NCI-H2107 treated with DMSO at 0.1 percent for 48 hours (cell line): Measurements from ENCODE around the gene HBS1L.

ENCODE experiments used
- DNase-seq: peaks from one replicate; lab custom pipeline; 2025; ENCODE audit not compliant: unreplicated experiment; lab: John Stamatoyannopoulos, UW

HBS1L gene

GRCh38 chr6:134918418-134918961 is 136.1 kb downstream of the HBS1L start:
- DNase-seq, result no peak

DNA sequence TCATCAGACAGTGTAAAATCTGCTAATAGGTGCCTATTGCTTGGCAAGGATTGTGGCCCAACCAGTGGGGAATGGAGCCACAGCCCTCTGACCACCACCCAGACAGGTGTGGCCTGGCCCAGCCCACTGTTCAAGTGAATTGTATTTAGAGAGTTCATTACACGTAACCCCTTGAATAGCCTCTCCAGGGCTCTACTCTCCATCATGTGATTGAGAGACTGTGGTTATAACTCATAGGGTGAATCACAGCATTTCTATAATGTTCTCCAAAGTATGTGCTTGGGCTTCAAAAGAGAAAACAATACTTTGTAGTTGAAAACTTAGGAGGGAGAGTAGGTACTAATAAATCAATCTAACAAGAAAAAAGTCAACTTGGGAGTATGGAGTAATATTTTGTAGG is 143.1 kb downstream of the HBS1L start:
- no peak for DNase-seq

- no peak for DNase-seq
These were observed 144.1 kb downstream of the HBS1L start for GRCh38 chr6:134910593-134910935.
